ENCODE measurements around the gene VOPP1.

DNA sequence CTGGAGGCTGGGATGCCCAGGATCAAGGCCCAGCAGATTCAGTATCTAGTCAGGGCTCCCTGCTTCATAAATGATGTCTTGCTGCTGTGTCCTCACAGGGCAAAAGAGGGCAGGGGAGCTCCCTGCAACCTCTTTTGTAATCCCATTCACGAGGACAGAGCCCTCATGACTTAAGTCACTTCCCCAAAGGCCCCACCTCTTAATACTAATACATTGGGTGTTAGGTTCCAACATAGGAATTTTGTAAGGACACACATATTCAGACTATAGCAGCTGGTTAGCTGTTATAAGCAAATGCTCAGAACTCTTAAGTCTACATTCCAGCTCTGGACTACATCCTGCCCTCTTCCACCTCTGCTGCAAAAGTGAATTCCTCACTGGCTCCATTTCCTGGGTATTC, 63.0 kb downstream of the VOPP1 start:
- TF ChIP-seq POLR2AphosphoS5 (IDR thresholded peaks at IDR 0.05) (no peak), CTCF (IDR thresholded peaks at IDR 0.05) (no peak), POLR2A (IDR thresholded peaks at IDR 0.05) (no peak)

Measured in suprapubic skin (tissue), 4 donors.